HepG2 (cell line): ENCODE data around the gene TLR6. TPM values are rescaled to one million over a fixed set of nuclear protein-coding genes. Genes with fewer than 3 reads are reported as not detected.

Source experiments
- ATF4 ChIP-seq, 2 experiments: fragments of 450-650 bp in 1 of 2; sonication (generic) in 1 of 2; formaldehyde crosslinking; IDR thresholded peaks; 2 replicates each; pipeline versions ENCODE4 v1.5.0 to v1.8.0; 2020 to 2022; ENCODE audit warnings: mild to moderate bottlenecking in 1 of 2, missing genetic modification reagents in 1 of 2
- DRAP1 ChIP-seq: IDR thresholded peaks from 2 replicates; pipeline ENCODE4 v1.6.1; 2016; ENCODE audit warnings: missing genetic modification reagents, missing compliant biosample characterization
- ERF ChIP-seq: IDR thresholded peaks from 2 replicates; pipeline ENCODE4 v1.6.1; 2018; ENCODE audit warnings: missing biosample characterization, missing genetic modification reagents
- ESRRA ChIP-seq: sonication (generic); formaldehyde crosslinking; IDR thresholded peaks from 2 replicates; pipeline ENCODE4 v1.5.1; 2020; ENCODE audit warnings: mild to moderate bottlenecking, low read depth, missing genetic modification reagents
- FOSL2 ChIP-seq: sonication (generic); formaldehyde crosslinking; IDR thresholded peaks from 2 replicates; pipeline ENCODE4 v1.4.0; 2020; ENCODE audit warnings: missing genetic modification reagents
- HOXA3 ChIP-seq: sonication (generic); formaldehyde crosslinking; IDR thresholded peaks from 2 replicates; pipeline ENCODE4 v1.5.0; 2020; ENCODE audit warnings: missing genetic modification reagents
- KDM1A ChIP-seq: IDR thresholded peaks from 2 replicates; pipeline ENCODE4 v1.6.1; 2016; ENCODE audit warnings: missing compliant biosample characterization
- KDM4B ChIP-seq: sonication (generic); formaldehyde crosslinking; IDR thresholded peaks from 2 replicates; pipeline ENCODE4 v1.4.0; 2020; ENCODE audit warnings: missing genetic modification reagents
- MTF1 ChIP-seq: sonication (generic); formaldehyde crosslinking; IDR thresholded peaks from 2 replicates; pipeline ENCODE4 v1.5.0; 2020; ENCODE audit warnings: missing genetic modification reagents
- POLR2A ChIP-seq, 2 experiments: IDR thresholded peaks; 2 replicates each; pipeline ENCODE4 v1.6.1; 2011; ENCODE audit warnings: low read depth in 2 of 2, low read length in 2 of 2, mild to moderate bottlenecking in 1 of 2, moderate library complexity in 1 of 2; ENCODE audit not compliant: insufficient read depth in 1 of 2
- SMAD3 ChIP-seq: sonication (generic); formaldehyde crosslinking; IDR thresholded peaks from 2 replicates; pipeline ENCODE4 v1.4.0; 2020; ENCODE audit warnings: missing genetic modification reagents
- SMYD3 ChIP-seq: sonication (generic); formaldehyde crosslinking; IDR thresholded peaks from 2 replicates; pipeline ENCODE4 v1.8.1; 2023; ENCODE audit warnings: mild to moderate bottlenecking, missing genetic modification reagents
- SRF ChIP-seq: IDR thresholded peaks from 2 replicates; pipeline ENCODE4 v1.6.1; 2011; ENCODE audit warnings: mild to moderate bottlenecking, low read depth, low read length, moderate library complexity
- ZBTB4 ChIP-seq: sonication (generic); formaldehyde crosslinking; IDR thresholded peaks from 2 replicates; pipeline ENCODE4 v1.4.0; 2020; ENCODE audit warnings: missing genetic modification reagents, mild to moderate bottlenecking, borderline replicate concordance
- ZEB1 ChIP-seq: IDR thresholded peaks from 2 replicates; pipeline ENCODE4 v1.6.1; 2012; ENCODE audit warnings: mild to moderate bottlenecking, low read depth, inconsistent platforms; ENCODE audit not compliant: insufficient replicate concordance
- ZFP91 ChIP-seq: sonication (generic); formaldehyde crosslinking; IDR thresholded peaks from 2 replicates; pipeline ENCODE4 v1.9.0; 2022; ENCODE audit warnings: missing genetic modification reagents, mild to moderate bottlenecking, borderline replicate concordance
- ZMYM4 ChIP-seq: sonication (generic); formaldehyde crosslinking; IDR thresholded peaks from 2 replicates; pipeline ENCODE4 v1.8.1; 2023; ENCODE audit warnings: mild to moderate bottlenecking, missing genetic modification reagents
- ZNF24 ChIP-seq: fragments of 450-650 bp; IDR thresholded peaks from 2 replicates; pipeline ENCODE4 v1.6.1; 2017; ENCODE audit warnings: antibody characterized with exemption, mild to moderate bottlenecking
- ZNF337 ChIP-seq: sonication (generic); formaldehyde crosslinking; IDR thresholded peaks from 2 replicates; pipeline ENCODE4 v1.5.1; 2020; ENCODE audit warnings: missing genetic modification reagents, low read depth, mild to moderate bottlenecking, borderline replicate concordance
- ZNF34 ChIP-seq: sonication (generic); formaldehyde crosslinking; IDR thresholded peaks from 2 replicates; pipeline ENCODE4 v1.4.0; 2020; ENCODE audit warnings: mild to moderate bottlenecking, missing genetic modification reagents, borderline replicate concordance
- ZNF501 ChIP-seq: sonication (generic); formaldehyde crosslinking; IDR thresholded peaks from 2 replicates; pipeline ENCODE4 v1.5.1; 2020; ENCODE audit warnings: mild to moderate bottlenecking, moderate library complexity, missing genetic modification reagents
- ZNF546 ChIP-seq: sonication (generic); formaldehyde crosslinking; conservative IDR thresholded peaks from 2 replicates; pipeline ENCODE4 v1.8.1; 2023; ENCODE audit warnings: mild to moderate bottlenecking, missing genetic modification reagents
- ZNF724P ChIP-seq: sonication (generic); formaldehyde crosslinking; IDR thresholded peaks from 2 replicates; pipeline ENCODE4 v1.8.0; 2022; ENCODE audit warnings: missing genetic modification reagents, borderline replicate concordance
- polyA plus RNA-seq, 8 experiments: library from polyadenylated mRNA; depleted of rRNA in 3 of 8; stranded (reverse) in 7 of 8; unstranded in 1 of 8; fragments of >200 nt; fragmentation: Illumina TruSeq in 4 of 8; extraction: Trizol in 4 of 8; gene quantifications; 2 replicates each; pipeline versions ENCODE4 v1.2.1 to v1.2.3, GENCODE V29; 2011 to 2016; ENCODE audit warnings: low read depth in 4 of 8, missing spikeins in 1 of 8, mixed read lengths in 1 of 8; ENCODE audit not compliant: insufficient read depth in 1 of 8
- total RNA-seq, 5 experiments: library from RNA; depleted of rRNA; stranded (reverse); fragments of >200 nt; fragmentation: Illumina TruSeq; extraction: Trizol; gene quantifications; 2 replicates each; pipeline ENCODE4 v1.2.3, GENCODE V29; 2016; ENCODE audit warnings: low read depth in 1 of 5
- TF ChIP-seq, protein P1 (sequence below): sonication (generic); formaldehyde crosslinking; IDR thresholded peaks from 2 replicates; pipeline ENCODE4 v1.4.0; 2020; ENCODE audit warnings: missing genetic modification reagents

The TLR6 gene
- total and polyA plus RNA-seq, 2 of the 13 experiments (the other 11 are each of a cell fraction or from before 2014, with no cell fraction given): 0.33 to 0.71 TPM

- no peak for TF ChIP-seq ZNF337
- TF ChIP-seq ZMYM4 (CRISPR knock-in tag): 0 out of 2 replicates have a peak, but pooled peaks have one; percentile 30
- TF ChIP-seq ZNF34 (CRISPR knock-in tag): no peak
- no peak for TF ChIP-seq KDM1A (CRISPR knock-in tag)
- TF ChIP-seq POLR2A (IDR thresholded peaks at IDR 0.05; ENCODE audit: insufficient read depth in 1 of 2, low read depth in 2 of 2, low read length in 2 of 2): peak; percentile 56 to 63; a peak in 3 of 4 replicates
- TF ChIP-seq ZNF546: 0 out of 2 replicates have a peak, but pooled peaks have one; percentile 6
- TF ChIP-seq ATF4 (CRISPR knock-in tag; IDR thresholded peaks at IDR 0.05): 0 out of 4 replicates have a peak, but pooled peaks of 1 of the 2 experiments have one; percentile 16
- no peak for TF ChIP-seq FOSL2 (CRISPR knock-in tag)
- no peak for TF ChIP-seq SMYD3 (CRISPR knock-in tag)
- TF ChIP-seq MTF1 (CRISPR knock-in tag): no peak
- TF ChIP-seq ZEB1: no peak
- TF ChIP-seq SMAD3 (CRISPR knock-in tag): 0 out of 2 replicates have a peak, but pooled peaks have one; percentile 21
- TF ChIP-seq, protein P1, sequence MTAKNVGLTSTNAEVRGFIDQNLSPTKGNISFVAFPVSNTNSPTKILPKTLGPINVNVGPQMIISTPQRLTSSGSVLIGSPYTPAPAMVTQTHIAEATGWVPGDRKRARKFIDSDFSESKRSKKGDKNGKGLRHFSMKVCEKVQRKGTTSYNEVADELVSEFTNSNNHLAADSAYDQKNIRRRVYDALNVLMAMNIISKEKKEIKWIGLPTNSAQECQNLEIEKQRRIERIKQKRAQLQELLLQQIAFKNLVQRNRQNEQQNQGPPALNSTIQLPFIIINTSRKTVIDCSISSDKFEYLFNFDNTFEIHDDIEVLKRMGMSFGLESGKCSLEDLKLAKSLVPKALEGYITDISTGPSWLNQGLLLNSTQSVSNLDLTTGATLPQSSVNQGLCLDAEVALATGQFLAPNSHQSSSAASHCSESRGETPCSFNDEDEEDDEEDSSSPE: peak; percentile 62
- peak; percentile 34 for TF ChIP-seq ERF (CRISPR knock-in tag)
- peak; percentile 68 for TF ChIP-seq ZNF501
- TF ChIP-seq DRAP1 (CRISPR knock-in tag): peak; percentile 31
- TF ChIP-seq ZFP91 (CRISPR knock-in tag): 0 out of 2 replicates have a peak, but pooled peaks have one; percentile 13
- TF ChIP-seq ZNF24: no peak
- peak; percentile 8 for TF ChIP-seq HOXA3 (CRISPR knock-in tag)
- TF ChIP-seq SRF: 0 out of 2 replicates have a peak, but pooled peaks have one; percentile 29
- 0 out of 2 replicates have a peak, but pooled peaks have one; percentile 29 for TF ChIP-seq ESRRA (CRISPR knock-in tag)
- no peak for TF ChIP-seq ZBTB4 (CRISPR knock-in tag)
- no peak for TF ChIP-seq ZNF724P (CRISPR knock-in tag)
- no peak for TF ChIP-seq KDM4B (CRISPR knock-in tag)
These were observed 11.0 kb upstream of the TLR6 start, which contains the start of gene FAM114A1 (continued) for GRCh38 chr4:38867478-38868058.
